ENCODE data around the gene PLCH1.

GRCh38 chr3:155737844-155738460 lies 6.9 kb downstream of the PLCH1 start:
- TF ChIP-seq CTBP1 (IDR thresholded peaks at IDR 0.05; ENCODE audit: borderline replicate concordance) (no peak), SUZ12 (IDR thresholded peaks at IDR 0.05) (no peak), BHLHE40 (IDR thresholded peaks at IDR 0.05; ENCODE audit: borderline replicate concordance) (no peak), FOXM1 (IDR thresholded peaks at IDR 0.05; ENCODE audit: borderline replicate concordance) (no peak), NFRKB (IDR thresholded peaks at IDR 0.05) (no peak), ZNF384 (IDR thresholded peaks at IDR 0.05) (no peak), TARDBP (IDR thresholded peaks at IDR 0.05) (no peak), FOXA1 (IDR thresholded peaks at IDR 0.05) (no peak), SP1 (IDR thresholded peaks at IDR 0.05) (no peak)
